ENCODE measurements around the gene ANKH.

DNA sequence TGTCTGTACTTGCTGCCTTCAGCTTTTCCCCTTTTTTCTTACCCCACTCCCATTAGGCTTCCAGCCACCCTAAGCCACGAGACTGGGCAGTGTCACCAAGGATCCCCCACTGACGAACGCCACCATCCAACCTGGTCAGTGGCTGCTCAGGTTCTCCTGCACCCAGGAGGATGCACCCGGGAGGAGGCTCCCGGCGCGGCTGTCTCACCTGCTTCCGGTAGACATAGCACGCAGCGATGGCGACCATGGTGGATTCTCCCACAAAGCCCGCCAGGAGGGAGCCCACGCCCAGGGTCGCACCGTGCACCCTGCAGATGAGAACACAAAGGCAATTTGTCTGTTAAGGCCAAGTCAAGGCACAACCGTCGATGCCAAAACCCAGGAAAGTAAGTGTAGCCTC lies 158.9 kb downstream of the ANKH start:
- TF ChIP-seq EZH2phosphoT487 (IDR thresholded peaks at IDR 0.05; ENCODE audit: borderline replicate concordance, low read length): no peak
- TF ChIP-seq, protein P1, sequence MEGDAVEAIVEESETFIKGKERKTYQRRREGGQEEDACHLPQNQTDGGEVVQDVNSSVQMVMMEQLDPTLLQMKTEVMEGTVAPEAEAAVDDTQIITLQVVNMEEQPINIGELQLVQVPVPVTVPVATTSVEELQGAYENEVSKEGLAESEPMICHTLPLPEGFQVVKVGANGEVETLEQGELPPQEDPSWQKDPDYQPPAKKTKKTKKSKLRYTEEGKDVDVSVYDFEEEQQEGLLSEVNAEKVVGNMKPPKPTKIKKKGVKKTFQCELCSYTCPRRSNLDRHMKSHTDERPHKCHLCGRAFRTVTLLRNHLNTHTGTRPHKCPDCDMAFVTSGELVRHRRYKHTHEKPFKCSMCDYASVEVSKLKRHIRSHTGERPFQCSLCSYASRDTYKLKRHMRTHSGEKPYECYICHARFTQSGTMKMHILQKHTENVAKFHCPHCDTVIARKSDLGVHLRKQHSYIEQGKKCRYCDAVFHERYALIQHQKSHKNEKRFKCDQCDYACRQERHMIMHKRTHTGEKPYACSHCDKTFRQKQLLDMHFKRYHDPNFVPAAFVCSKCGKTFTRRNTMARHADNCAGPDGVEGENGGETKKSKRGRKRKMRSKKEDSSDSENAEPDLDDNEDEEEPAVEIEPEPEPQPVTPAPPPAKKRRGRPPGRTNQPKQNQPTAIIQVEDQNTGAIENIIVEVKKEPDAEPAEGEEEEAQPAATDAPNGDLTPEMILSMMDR (IDR thresholded peaks at IDR 0.05; ENCODE audit: low read depth, low read length, poor library complexity, severe bottlenecking): no peak

All from DOHH2 (cell line).